Heart left ventricle (tissue), 13 donors: ENCODE results near the gene EMC1.

Experiments
- POLR2A ChIP-seq, 2 donors: fragments of 450-650 bp; IDR thresholded peaks; one replicate each; pipeline ENCODE4 v1.6.1; 2017; ENCODE audit warnings: antibody characterized with exemption in 2 of 2, mild to moderate bottlenecking in 2 of 2, moderate library complexity in 2 of 2
- TF ChIP-seq, protein P1 (sequence below), 12 donors: fragments of 200-600 bp; sonication (generic) in 4 of 12; IDR thresholded peaks; one replicate each; pipeline versions ENCODE4 v1.5.0 to v1.8.0; 2018 to 2022; ENCODE audit warnings: antibody characterized with exemption in 12 of 12, mild to moderate bottlenecking in 5 of 12
- donor health status: ischemic (EF 13 %, LVEDD 7.1; RV severe dilation, severe dysfunction).
- donor health status: DM: no; HTN: yes; CAD: no.
- donor health status: DM: no; HTN: no; CAD: no.
- donor health status: ischemic (EF 25% LVEDD 6.9; RV normal size, moderate dysfunction).
- donor health status: ischemic (EF 25% LVEDD 5.7; RV mildly dilated, moderate dysfunction).
- donor health status: ischemic (EF 35%, LVEDD 5.7; RV mildly dilated, moderate dysfunction).
- donor health status: nonischemic (EF 11% LVEDD 7.7; RV severe dilation, severe dysfunction).
- donor health status: DM: yes; HTN: yes; CAD: no.
- donor health status: PGD.
- donor health status: ischemic (EF 29% LVEDD 5.4; RV normal size, mild dysfunction).
- donor health status: nonischemic (EF 23%, LVEDD 6.1; RV moderate dilation, normal function).

DNA sequence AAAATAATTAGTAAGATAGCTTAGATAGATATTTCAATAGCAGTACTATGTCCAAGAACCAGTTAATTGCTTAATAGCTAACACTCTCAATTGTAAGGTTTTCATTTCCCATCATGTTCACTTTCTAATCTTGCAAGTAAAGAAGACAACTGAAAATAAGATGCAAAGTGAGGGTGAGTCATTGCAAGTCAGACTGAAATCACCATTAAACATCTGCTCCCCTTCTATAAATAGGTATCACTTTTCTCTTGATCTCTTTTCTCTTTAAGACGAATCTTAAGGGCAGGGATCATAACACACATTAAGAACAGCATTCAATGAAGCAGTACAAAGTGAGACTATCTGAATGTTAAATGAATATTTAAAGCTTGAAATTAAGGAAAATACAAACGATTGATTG, 81.7 kb downstream of the EMC1 start:
- TF ChIP-seq, protein P1, sequence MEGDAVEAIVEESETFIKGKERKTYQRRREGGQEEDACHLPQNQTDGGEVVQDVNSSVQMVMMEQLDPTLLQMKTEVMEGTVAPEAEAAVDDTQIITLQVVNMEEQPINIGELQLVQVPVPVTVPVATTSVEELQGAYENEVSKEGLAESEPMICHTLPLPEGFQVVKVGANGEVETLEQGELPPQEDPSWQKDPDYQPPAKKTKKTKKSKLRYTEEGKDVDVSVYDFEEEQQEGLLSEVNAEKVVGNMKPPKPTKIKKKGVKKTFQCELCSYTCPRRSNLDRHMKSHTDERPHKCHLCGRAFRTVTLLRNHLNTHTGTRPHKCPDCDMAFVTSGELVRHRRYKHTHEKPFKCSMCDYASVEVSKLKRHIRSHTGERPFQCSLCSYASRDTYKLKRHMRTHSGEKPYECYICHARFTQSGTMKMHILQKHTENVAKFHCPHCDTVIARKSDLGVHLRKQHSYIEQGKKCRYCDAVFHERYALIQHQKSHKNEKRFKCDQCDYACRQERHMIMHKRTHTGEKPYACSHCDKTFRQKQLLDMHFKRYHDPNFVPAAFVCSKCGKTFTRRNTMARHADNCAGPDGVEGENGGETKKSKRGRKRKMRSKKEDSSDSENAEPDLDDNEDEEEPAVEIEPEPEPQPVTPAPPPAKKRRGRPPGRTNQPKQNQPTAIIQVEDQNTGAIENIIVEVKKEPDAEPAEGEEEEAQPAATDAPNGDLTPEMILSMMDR (IDR thresholded peaks at IDR 0.05): no peak
- TF ChIP-seq POLR2A (IDR thresholded peaks at IDR 0.05): no peak
